GM21390 (cell line): ENCODE measurements around the gene NRSN2.
"Not testable (repeated sequence)": the region's sequence is repeated elsewhere in the genome, so short reads cannot be mapped to it uniquely, and the experiment has no call there.

Experiments
- ATAC-seq: cut with Tn5 transposase; IDR thresholded peaks from one replicate; pipeline ENCODE4 v1.9.1; 2021; ENCODE audit not compliant: unreplicated experiment

The NRSN2 gene

DNA sequence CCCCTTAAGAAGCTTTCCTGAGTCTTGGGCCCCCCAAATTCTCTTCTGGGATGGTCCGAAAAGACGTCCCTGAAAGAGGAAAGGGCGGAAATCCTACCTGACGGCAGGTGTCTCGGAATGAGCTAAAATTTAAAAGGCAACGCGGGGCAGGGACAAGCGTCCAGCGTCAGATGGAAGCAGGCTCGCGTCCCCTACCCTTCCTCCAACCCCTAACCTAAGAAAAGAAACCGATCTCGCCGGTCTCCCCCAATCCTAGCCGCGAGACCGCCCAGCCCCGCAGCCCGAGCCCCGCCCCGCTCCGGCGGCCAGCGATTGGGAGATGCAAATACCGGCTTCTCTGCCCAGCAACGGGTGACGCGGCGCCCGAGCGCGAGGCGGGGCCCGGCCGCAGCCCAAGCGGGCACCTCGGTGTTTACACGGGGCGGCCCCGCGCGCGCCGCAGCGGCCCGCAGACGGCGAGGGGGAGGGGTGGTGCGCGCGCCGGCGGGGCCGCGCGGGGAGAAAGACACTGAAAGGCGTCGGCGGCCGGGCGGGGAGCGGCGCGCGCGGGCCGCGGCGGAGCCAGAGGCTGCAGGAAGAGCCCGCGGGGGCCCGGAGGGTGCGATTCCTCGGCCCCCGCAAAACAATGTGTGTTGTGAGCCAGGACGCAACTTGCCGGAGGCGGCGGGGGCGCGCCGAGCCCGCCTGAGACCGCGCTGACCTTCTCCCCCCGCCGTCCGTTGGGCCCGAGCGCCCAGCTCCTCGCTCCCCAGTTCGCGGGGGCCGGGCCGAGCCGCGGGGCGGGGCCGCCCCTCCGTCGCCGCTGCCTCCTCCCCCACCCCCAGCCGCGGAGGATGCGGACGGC is 21.6 kb upstream of the NRSN2 start, which contains the start of gene SOX12:
SOX12 (plus strand) TSS at position 508 of the 844 bp plus-strand sequence. CDS start 373 bp downstream, outside the sequence.
- ATAC-seq = peak; percentile 66

DNA sequence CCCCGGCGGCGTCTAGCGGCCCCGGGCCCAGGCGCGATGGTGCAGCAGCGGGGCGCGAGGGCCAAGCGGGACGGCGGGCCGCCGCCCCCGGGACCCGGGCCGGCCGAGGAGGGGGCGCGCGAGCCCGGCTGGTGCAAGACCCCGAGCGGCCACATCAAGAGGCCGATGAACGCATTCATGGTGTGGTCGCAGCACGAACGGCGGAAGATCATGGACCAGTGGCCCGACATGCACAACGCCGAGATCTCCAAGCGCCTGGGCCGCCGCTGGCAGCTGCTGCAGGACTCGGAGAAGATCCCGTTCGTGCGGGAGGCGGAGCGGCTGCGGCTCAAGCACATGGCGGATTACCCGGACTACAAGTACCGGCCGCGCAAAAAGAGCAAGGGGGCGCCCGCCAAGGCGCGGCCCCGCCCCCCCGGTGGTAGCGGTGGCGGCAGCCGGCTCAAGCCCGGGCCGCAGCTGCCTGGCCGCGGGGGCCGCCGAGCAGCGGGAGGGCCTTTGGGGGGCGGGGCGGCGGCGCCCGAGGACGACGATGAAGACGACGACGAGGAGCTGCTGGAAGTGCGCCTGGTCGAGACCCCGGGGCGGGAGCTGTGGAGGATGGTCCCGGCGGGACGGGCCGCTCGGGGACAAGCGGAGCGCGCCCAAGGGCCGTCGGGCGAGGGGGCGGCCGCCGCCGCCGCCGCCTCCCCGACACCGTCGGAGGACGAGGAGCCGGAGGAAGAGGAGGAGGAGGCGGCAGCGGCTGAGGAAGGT is 20.8 kb upstream of the NRSN2 start:
- ATAC-seq = no peak

DNA sequence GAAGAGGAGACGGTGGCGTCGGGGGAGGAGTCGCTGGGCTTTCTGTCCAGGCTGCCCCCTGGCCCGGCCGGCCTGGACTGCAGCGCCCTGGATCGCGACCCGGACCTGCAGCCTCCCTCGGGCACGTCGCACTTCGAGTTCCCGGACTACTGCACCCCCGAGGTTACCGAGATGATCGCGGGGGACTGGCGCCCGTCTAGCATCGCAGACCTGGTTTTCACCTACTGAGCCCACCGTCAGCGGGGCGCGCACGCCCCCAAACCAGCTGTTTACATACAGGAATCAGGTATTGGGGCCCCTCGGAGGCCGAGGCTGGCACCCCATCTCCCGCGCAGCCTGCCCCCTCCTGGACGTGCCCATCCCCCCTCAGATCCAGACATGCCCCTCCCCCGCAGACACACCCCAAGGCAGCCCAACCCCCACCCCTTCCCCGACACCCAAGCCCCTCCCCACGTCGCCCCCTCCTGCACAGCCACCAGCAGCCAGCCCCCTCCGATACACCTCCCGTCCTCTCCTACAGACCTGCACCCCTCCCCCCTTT is 20.2 kb upstream of the NRSN2 start:
- no peak for ATAC-seq

DNA sequence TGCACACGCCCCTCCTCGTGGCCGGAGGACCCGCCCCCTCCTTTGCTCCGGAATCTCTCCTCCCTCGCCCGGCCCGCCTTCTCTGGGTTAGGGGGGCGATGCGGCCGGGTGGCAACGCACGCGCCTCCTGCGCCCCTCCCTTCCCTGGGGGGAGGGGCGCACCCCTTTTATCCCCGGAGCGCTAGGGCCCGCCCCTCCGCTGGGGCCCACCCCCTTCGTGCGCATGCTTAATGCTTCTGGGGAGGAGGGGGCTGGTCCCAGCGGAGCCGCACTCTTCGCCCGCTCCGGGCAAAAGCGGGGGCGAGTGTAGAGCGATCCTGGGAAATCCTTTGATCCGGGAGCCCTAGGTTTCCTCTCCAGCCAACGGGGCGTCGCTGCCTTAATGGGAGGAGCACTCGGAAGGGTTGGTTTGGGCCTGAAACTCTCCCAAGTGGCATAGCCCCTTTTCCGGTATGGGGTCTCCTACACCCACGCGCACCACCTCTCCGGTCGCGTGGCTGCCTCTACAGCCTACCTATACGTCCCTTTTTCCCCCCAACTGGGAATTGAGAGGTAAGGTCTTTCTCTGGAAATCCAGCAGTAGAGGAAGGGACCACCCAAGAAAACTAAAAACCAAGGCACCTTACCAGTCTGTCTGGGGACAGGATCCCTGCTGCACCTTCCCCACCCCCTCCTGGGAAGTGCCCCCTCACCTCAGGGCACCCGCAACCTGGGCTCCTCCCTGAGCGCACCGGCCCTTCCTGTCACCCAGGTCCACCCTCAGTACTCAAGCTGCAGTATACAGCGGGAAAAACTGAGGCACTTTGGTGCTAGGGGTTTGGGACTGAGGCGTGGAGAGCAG is 19.5 kb upstream of the NRSN2 start:
- no peak for ATAC-seq

DNA sequence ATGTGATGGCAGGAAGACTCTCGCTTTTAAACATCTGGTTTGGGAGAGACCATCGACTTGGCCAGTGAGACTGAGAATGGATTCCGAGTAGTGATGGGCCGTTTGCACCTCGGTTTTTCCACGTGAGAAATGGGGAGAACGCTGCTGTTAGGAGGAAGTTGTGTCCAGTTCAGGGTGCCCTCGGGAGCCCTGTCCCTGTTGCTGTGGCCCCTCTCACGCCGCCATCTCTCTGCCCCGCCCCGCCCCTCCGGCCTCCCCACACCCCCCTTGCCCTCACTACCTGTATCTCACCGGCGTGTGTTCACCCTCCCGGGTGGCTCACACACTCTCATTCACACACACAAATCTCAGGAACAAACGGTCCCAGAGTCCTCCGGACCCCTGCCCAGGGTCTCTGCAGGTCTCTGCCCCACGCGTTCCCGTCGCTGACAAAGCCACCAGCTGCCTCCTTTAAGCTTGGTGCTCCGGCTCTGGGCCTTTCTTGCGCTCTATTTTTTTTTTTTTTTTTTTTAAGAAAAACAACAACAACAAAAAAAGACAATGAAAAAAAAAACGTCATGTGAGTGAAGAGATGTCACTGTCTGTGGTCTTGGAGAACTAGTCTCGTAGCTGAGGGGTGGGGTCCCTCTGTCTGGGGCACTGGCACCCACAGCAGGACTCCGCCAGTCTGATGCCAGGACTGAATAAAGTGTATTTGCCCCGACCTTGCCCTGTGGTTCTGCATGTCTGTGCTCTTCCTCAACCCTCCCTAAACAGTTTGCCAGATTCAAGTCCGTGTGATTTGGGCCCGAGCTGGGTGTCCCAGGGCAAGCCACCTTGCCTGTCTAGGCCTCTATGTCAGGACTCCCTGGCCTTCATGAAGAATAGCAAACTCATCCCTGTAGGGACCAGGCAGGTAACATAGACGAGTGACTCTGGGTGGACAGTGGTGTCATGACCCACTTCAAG is 18.6 kb upstream of the NRSN2 start:
- ATAC-seq = no peak

DNA sequence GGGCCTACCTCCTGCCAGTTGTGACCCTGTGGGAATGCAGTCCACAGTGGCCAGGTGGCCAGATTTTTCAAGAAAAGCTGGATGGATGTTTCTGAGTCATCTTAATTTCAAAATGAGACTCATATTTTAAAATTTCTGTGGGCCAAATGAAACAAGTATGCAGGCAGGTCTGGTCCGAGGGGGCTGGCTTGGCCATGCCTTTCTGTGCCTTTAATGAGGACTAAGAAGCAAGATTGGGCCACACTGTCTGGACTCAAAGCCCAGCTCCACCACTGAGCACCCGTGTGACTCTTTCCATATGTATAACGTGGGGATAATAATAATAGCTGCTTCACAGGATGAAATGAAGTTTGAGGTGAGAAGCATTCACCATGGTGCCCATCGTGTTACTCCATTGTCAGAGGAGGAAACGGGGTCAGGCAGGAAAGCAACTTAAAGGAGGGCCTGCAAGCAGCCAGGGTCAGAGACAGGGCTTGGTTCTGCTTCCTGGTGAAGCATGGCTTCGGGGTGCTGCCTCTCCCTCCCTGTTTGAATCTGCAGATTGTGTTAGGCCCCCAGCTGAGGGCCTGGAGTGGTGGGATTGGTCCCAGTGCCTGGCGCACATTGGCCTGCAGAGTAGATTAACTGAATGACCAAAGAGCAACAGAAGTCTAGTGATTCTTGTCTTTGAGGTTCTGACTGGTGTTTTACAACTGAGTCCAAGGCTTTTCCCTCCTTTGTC is 17.8 kb upstream of the NRSN2 start:
- no peak for ATAC-seq

DNA sequence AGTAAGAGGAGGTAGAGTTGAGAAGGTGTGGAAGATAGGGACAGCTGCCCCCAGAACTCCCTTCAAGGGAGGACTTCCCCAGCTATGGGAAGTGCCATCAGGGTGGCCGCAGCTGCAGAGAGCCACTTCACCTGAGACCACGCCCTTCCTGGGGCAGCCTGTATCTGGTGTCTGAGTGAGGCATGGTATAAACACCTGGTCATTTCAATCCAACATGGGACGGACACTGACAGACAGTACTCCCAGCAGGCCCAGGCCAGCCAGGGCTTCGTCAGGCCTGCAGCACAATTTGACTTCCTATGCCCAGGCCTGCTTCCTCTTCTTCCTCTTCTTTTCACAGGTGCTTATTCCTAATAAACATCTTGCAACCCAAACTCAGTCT is 17.1 kb upstream of the NRSN2 start:
- no peak for ATAC-seq

DNA sequence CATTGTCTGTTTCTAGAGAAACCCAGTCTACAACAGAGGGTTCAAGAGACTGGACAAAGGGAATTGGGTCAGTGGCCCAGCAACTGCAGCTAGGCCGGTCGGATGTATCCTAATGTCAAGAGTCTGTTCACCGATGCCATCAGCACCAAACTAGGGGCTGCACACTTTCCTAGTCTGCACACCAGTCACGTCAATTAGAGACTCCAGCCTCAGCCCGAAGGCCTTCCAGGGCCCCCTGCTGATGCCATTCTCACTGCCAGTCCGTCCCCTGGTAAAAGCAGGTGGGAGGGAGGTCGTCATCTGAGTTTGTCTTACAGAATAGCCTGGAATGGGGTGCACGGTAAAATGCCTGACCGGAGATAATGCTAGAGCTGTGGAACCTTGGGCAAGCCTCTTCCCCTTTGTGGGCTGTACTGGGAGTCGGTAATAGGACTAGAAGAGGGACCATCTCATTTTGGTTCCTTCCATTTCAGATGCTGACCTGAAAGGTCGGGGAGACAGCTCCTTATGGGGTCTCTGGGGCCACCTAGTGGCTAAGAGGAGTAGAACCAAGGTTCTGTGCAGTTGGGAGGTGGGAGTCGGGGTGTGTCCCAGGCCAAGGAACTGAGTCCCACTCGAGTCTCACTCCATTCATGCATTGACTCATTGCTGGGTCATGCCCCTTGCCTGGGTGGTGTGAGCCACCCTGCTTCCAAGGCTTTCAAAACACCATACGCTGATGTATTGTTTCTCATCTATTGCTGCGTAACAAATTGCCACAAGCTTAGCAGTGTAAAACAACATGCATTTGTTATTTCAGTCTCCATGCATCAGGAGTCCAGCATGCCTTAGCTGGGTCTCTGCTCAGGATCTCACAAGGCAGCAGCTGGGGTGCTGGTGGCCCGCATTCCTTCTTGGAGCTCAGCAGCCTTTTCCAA is 16.4 kb upstream of the NRSN2 start:
- no peak for ATAC-seq

DNA sequence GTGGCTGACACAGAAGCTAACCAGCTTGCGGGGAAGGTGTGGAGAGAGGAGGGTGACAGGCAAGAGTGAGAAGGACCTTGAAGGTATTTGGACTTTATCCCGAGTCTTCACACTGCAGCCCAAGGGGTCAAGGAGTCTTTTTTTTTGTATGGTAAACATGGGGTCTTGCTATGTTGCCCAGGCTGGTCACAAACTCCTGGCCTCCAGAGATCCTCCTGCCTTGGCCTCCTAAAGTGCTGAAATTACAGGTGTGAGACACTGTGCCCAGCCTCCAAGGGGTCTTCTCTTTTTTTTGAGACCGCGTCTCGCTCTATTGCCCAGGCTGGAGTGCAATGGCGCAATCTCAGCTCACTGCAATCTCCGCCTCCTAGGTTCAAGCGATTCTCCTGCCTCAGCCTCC is 12.3 kb upstream of the NRSN2 start:
- no peak for ATAC-seq

DNA sequence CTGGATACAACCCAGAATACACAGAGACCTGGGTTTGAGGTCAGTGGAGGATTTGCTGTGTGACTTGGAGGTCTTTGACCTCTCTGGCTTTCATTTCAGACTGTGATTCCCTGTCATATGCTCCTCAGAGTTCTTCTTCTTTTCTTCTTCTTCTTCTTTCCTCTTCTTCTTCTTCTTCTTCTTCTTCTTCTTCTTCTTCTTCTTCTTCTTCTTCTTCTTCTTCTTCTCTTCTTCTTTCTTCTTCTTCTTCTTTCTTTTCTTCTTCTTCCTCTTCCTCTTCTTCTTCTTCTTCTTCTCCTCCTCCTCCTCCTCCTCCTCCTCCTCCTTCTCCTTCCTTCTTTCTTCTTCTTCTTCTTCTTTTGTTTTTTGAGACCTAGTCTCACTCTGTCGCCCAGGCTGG is 10.9 kb upstream of the NRSN2 start:
- not testable (repeated sequence) for ATAC-seq

DNA sequence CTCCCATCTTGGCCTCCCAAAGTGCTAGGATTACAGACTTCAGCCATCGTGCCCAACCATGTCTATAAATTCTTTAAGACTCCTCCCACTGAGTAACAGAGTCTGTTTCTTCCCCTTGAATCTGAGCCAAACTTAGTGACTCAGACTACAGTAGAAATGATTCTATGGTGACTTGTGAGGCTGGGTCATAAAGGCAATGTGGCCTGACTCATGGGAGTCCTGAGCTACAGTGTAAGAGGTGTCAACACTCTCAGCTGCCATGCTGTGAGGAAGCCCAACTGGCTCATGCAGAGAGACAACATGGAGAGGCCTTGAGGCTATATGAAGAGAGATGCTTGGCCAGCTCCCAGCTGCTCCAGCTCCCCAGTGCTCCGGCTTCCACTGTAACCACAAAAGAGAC is 5.2 kb upstream of the NRSN2 start:
- no peak for ATAC-seq

DNA sequence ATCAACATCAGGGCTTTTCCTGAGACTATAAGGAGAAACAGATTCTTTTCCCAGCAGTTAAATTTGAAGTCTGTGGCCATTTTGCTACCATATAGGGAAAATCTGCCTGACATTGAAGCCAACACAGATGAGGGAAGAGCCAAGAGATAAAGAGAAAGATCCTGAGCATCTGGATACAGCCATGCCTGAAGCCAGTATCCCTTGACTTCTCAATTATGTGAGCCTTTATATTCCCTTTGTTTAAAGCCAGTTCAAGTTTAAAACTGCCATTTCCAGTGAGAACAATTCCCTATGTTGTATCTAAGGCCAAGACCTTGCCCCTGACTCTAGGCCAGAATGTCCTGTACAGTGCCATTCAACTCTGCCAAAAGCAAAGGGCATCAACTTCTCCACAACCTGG is 3.8 kb upstream of the NRSN2 start:
- no peak for ATAC-seq

DNA sequence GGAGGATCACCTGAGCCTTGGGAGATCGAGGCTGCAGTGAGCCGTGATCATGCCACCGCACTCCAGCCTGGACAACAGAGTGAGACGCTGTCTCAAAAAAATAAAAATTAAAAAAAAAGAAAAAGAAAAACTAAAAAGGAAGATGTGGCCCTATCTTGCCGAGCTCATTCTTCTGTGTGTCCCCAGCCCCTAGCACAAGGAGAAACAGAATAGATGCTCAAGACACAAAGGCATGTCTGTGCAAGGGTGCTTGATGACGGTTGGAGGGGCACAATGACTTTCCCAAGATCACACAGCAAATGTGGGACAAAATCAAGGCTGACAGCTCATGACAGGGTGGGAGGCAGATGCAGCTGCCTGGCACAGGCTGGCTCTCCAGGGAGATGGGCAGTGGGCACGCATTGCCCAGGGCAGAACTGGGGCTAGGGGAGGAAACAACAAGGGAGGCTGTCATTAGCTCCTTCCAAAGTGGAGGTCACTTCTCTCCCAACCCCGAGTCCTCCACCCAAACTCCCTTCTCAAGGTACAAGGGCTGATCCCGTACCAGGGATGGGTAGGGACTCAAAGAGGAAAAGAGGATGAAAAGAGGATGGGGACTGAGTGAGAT is 775 bp upstream of the NRSN2 start:
- no peak for ATAC-seq

DNA sequence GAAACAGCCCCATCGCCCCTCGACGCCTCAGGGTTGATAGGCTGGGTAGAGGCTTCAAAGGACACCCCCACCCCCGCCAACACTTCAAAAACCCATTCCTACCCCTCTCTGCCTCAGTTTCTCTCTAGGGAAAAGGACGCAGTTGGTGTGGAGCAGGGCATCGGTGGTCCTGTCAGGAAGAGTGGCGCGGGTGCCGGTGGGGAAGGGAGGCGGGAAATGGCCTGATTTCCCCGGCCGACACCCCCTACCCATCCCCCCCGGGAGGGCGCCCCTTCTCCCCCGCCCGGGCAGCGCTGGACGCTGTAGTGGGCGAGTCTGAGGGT is 367 bp downstream of the NRSN2 start:
- ATAC-seq = peak; percentile 11

DNA sequence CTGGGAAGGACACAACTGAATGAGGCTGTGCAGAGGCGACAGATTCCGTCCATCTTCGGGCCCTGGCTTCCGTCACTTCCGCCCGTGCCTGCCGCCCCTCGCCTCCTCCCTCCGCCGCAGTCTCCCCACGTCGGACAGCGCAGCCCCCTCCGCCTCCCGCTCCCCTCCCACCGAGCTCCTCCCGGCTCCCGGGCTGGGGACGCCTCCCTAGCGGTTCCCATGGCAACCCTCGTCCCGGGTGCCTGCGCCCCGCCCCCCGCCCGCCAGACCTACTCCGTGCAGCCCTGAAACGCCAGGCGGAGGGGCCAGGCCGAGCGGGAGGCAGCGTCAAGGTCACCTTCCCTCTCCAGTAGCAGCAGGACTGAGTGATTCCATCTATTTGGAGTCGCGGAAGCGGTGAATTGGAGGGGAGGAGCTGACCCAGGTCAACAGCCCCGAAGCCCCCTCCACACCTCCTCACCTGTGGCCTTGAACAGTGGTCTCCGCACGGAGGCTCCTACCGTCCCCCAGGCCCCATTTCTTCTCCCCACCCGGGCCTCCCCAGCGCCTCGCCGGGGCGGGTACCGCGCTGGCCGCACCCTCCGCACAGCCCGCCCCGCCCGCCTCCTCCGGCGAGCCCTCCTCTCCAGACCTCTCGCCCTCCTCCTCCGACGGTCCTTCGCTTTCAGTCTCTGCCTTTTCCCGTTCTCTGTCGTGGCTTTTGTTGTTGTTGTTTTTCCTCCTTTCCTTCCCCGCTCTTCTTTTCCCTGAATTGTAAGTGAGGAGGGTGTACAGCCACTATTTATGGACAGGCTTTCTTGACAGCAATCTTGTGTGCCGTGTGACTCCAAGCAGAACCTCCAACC is 951 bp downstream of the NRSN2 start:
- peak; percentile 74 for ATAC-seq

DNA sequence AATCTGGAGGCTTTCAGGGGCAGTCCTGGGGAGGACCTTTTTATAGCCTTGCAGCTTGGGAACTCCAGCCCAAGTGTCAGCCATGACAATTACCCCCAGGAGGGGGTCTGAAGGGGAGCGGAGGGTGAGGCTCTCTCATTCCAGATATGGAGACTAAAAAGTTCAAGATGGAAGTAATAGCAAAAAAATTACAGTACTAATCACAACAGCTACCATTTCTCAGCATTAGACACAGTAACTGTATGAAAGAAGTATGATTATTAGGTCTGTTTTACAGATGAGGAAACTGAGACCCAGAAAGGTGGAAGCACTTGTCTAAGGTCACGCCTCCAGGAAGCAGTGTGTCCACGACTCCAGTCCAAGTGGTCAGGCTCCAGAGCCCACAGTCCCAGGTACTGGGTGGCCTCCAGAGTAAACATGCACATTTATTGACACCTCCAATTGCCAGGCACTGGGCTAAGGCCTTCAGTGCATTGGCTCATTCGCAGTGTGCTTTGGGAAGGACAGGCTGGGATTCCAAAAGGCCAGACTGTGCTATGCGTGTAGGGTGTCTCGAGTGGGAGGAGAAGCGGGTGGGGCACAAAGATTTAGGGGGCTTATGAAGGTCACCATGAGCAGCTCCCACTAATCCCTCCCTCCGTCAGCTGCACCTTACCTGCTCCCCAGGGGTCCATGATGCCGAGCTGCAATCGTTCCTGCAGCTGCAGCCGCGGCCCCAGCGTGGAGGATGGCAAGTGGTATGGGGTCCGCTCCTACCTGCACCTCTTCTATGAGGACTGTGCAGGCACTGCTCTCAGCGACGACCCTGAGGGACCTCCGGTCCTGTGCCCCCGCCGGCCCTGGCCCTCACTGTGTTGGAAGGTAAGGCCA is 2.3 kb downstream of the NRSN2 start:
- ATAC-seq = no peak
